IMR-90 (cell line): Measurements from ENCODE around the gene ADD2. TPM values are rescaled to one million over a fixed set of nuclear protein-coding genes. Genes with fewer than 3 reads are reported as not detected.

Experiments
- ATAC-seq: fragments of 200-7000 bp; cut with Tn5 transposase; 2 replicates; pipeline ENCODE4 v1.9.1; 2020; ENCODE audit warnings: low read depth, mild to moderate bottlenecking, moderate library complexity
- BruUV-seq: library from RNA; stranded (reverse); fragments of 400-500 nt; replicated peaks from 2 replicates; lab custom pipeline; 2021; lab: Mats Ljungman, UMichigan
- CTCF ChIA-PET: fragments of 300-600 bp; formaldehyde crosslinking; extraction: SDS; loops from one replicate; lab custom pipeline; 2021; ENCODE audit warnings: antibody characterized with exemption; lab: Yijun Ruan, JAX
- POLR2A ChIA-PET: fragments of 300-600 bp; sonication (Branson Sonifier 250); formaldehyde crosslinking; loops from one replicate; lab custom pipeline; 2022; ENCODE audit warnings: antibody characterized with exemption; ENCODE audit not compliant: unreplicated experiment; lab: Charles Lee
- DNase-seq: peaks from one replicate; pipeline ENCODE4 v3.0.0; 2013
- H2AFZ ChIP-seq: replicated peaks from 2 replicates; pipeline ENCODE3; 2013; ENCODE audit warnings: low read length, mild to moderate bottlenecking; ENCODE audit not compliant: poor library complexity
- H2AK5ac ChIP-seq: 2 replicates; pipeline ENCODE4 v1.6.1; 2013; ENCODE audit warnings: low read depth, low read length, inconsistent platforms
- H2AK9ac ChIP-seq: replicated peaks from 2 replicates; pipeline ENCODE3; 2013; ENCODE audit warnings: mild to moderate bottlenecking, low read depth, low read length, moderate library complexity; ENCODE audit not compliant: poor library complexity
- H2BK120ac ChIP-seq: 2 replicates; pipeline ENCODE4 v1.6.1; 2013; ENCODE audit warnings: low read depth, low read length, inconsistent platforms
- H2BK15ac ChIP-seq: 3 replicates; pipeline ENCODE4 v1.6.1; 2013; ENCODE audit warnings: low read depth, low read length, inconsistent platforms
- H2BK20ac ChIP-seq: 2 replicates; pipeline ENCODE4 v1.6.1; 2013; ENCODE audit warnings: low read depth, mild to moderate bottlenecking, inconsistent platforms, low read length, moderate library complexity
- H2BK5ac ChIP-seq: 2 replicates; pipeline ENCODE4 v1.6.1; 2013; ENCODE audit warnings: mild to moderate bottlenecking, low read depth, low read length, inconsistent platforms; ENCODE audit not compliant: poor library complexity, severe bottlenecking
- H3K14ac ChIP-seq: replicated peaks from 2 replicates; pipeline ENCODE4 v1.6.1; 2013; ENCODE audit warnings: low read depth, low read length, inconsistent platforms
- H3K18ac ChIP-seq: 2 replicates; pipeline ENCODE4 v1.6.1; 2013; ENCODE audit warnings: low read depth, low read length, control low read depth
- H3K23ac ChIP-seq: 2 replicates; pipeline ENCODE4 v1.6.1; 2013; ENCODE audit warnings: low read depth, low read length, inconsistent platforms
- H3K27ac ChIP-seq: 2 replicates; pipeline ENCODE4 v1.5.1; 2013; ENCODE audit warnings: mild to moderate bottlenecking, control low read depth, low read length; ENCODE audit not compliant: insufficient read depth
- H3K27me3 ChIP-seq: 2 replicates; pipeline ENCODE4 v1.6.1; 2013; ENCODE audit warnings: low read length; ENCODE audit not compliant: control insufficient read depth, insufficient read depth
- H3K36me3 ChIP-seq: 2 replicates; pipeline ENCODE4 v1.6.1; 2013; ENCODE audit warnings: low read length, mixed read lengths; ENCODE audit not compliant: control insufficient read depth, insufficient read depth
- H3K4ac ChIP-seq: 2 replicates; pipeline ENCODE4 v1.6.1; 2013; ENCODE audit warnings: low read depth, low read length, inconsistent platforms
- H3K4me1 ChIP-seq: 2 replicates; pipeline ENCODE4 v1.6.1; 2013; ENCODE audit warnings: low read length, mixed read lengths; ENCODE audit not compliant: control insufficient read depth, insufficient read depth
- H3K4me2 ChIP-seq: 2 replicates; pipeline ENCODE4 v1.6.1; 2013; ENCODE audit warnings: low read depth, mild to moderate bottlenecking, control low read depth, low read length, moderate library complexity
- H3K4me3 ChIP-seq: 2 replicates; pipeline ENCODE4 v1.5.1; 2013; ENCODE audit warnings: low read depth, mild to moderate bottlenecking, control low read depth, low read length, moderate library complexity; ENCODE audit not compliant: insufficient read depth
- H3K56ac ChIP-seq: 2 replicates; pipeline ENCODE4 v1.6.1; 2013; ENCODE audit warnings: low read length, inconsistent platforms; ENCODE audit not compliant: insufficient read depth; ENCODE audit errors: extremely low read depth
- H3K79me1 ChIP-seq, 2 experiments: 2 replicates each; pipeline ENCODE4 v1.6.1; 2013; ENCODE audit warnings: low read length in 2 of 2, inconsistent platforms in 1 of 2, low read depth in 1 of 2
- H3K9ac ChIP-seq: 2 replicates; pipeline ENCODE4 v1.6.1; 2013; ENCODE audit warnings: low read depth, low read length, control low read depth
- H3K9me1 ChIP-seq: 2 replicates; pipeline ENCODE4 v1.6.1; 2013; ENCODE audit warnings: low read length, inconsistent platforms; ENCODE audit not compliant: insufficient read depth
- H3K9me3 ChIP-seq: 2 replicates; pipeline ENCODE4 v1.6.1; 2013; ENCODE audit warnings: low read length; ENCODE audit not compliant: control insufficient read depth, insufficient read depth
- H4K20me1 ChIP-seq: 2 replicates; pipeline ENCODE4 v1.6.1; 2013; ENCODE audit warnings: low read length, inconsistent platforms; ENCODE audit not compliant: insufficient read depth
- H4K5ac ChIP-seq: 2 replicates; pipeline ENCODE4 v1.6.1; 2013; ENCODE audit warnings: mild to moderate bottlenecking, low read depth, low read length, control low read depth
- H4K8ac ChIP-seq, 2 experiments: 2 replicates each; pipeline ENCODE4 v1.6.1; 2013; ENCODE audit warnings: low read depth in 2 of 2, low read length in 2 of 2, control low read depth in 1 of 2, inconsistent platforms in 1 of 2
- H4K91ac ChIP-seq: 2 replicates; pipeline ENCODE4 v1.6.1; 2013; ENCODE audit warnings: low read depth, low read length, inconsistent platforms; ENCODE audit not compliant: insufficient read depth
- ELK1 ChIP-seq: fragments of 150-350 bp; IDR thresholded peaks from 2 replicates; pipeline ENCODE4 v1.6.1; 2016; ENCODE audit warnings: low read depth, mild to moderate bottlenecking, low read length, moderate library complexity, borderline replicate concordance
- MAFK ChIP-seq: IDR thresholded peaks from 2 replicates; pipeline ENCODE4 v1.6.1; 2012; ENCODE audit warnings: low read depth, low read length, improper control_type of control experiment
- MXI1 ChIP-seq: IDR thresholded peaks from 2 replicates; pipeline ENCODE4 v1.6.1; 2012; ENCODE audit warnings: low read depth, mild to moderate bottlenecking, low read length, moderate library complexity, borderline replicate concordance
- NFE2L2 ChIP-seq: fragments of 150-350 bp; IDR thresholded peaks from 2 replicates; pipeline ENCODE4 v1.6.1; 2016; ENCODE audit warnings: low read depth, mild to moderate bottlenecking, low read length
- RAD21 ChIP-seq: IDR thresholded peaks from 2 replicates; pipeline ENCODE4 v1.6.1; 2012; ENCODE audit warnings: low read length, improper control_type of control experiment
- RFX5 ChIP-seq: IDR thresholded peaks from 2 replicates; pipeline ENCODE4 v1.8.0; 2012; ENCODE audit warnings: low read depth, mild to moderate bottlenecking, low read length, moderate library complexity
- WGBS, 2 experiments: methylation state at CpG; one replicate each; pipeline versions ENCODE4 v1.1.5 to v1.1.7; 2013; ENCODE audit warnings: missing lambda C conversion rate in 2 of 2; ENCODE audit not compliant: insufficient read length in 1 of 2; ENCODE audit errors: extremely low coverage in 2 of 2; 5-methylcytosine and 5-hydroxymethylcytosine counted together
- dilution Hi-C: fragments of 300-500 bp; cut with HindIII; formaldehyde crosslinking; loops from one replicate; pipeline ENCODE4 v1.14.3; 2018; ENCODE audit warnings: low sequenced_read_pairs; ENCODE audit not compliant: unreplicated experiment
- in situ Hi-C: fragments of 300-500 bp; cut with MboI; formaldehyde crosslinking; loops from 3 replicates; pipeline ENCODE4 v1.14.3; 2019; ENCODE audit warnings: low sequenced_read_pairs, inconsistent platforms, mixed read lengths
- intact Hi-C: fragments of 100-400 bp; cut with micrococcal nuclease; formaldehyde crosslinking; loops from 2 replicates; pipeline ENCODE4 v1.10.0; 2022
- polyA plus RNA-seq, 3 experiments: library from polyadenylated mRNA; depleted of rRNA; stranded (reverse); fragments of >200 nt; gene quantifications; 2 replicates each; pipeline ENCODE4 v1.2.3, GENCODE V29; 2012; ENCODE audit warnings: low replicate concordance in 1 of 3
- total RNA-seq: library from RNA; depleted of rRNA; stranded (reverse); fragments of >200 nt; gene quantifications from 2 replicates; pipeline ENCODE4 v1.2.3, GENCODE V29; 2012

ADD2 gene
- total and polyA plus RNA-seq, 2 of the 4 experiments (the other 2 are of a cell fraction) = not detected

DNA sequence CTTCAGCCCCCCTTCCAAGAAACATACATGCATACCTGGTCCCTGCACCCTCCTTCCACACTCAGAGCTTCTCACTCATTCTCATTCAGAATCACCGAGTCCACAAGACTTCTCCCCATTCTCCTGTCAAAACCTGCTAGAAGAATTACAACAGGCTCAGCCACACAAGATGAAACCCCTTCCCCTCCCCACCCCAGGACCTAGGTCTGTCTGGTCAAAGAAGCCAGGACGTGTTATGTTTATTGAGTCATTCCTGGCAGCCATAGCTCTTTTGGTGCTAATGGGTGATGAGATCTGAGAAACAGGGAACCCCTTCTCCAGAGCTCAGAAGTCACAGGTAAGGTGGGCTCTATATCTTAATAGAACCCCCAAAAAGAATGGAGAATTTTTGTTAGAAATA is 1.4 kb upstream of the ADD2 start:
- no peak overlapping the region for H3K56ac ChIP-seq
- no peaks in the 10 kb centered on the region for H4K20me1 ChIP-seq
- no peak overlapping the region for H2AK9ac ChIP-seq
- in situ Hi-C loops = no loop called here
- no peaks in the 10 kb centered on the region for H3K4me1 ChIP-seq
- no peak overlapping the region for H3K14ac ChIP-seq
- no peak overlapping the region for H3K4me2 ChIP-seq
- no peak overlapping the region for H2BK5ac ChIP-seq
- no peak for TF ChIP-seq MAFK
- no peak for TF ChIP-seq NFE2L2
- no peak for TF ChIP-seq ELK1
- TF ChIP-seq RAD21 = no peak
- TF ChIP-seq MXI1 = no peak
- no peak for TF ChIP-seq RFX5
- H3K9me1 ChIP-seq = peaks cover 2% of the 10 kb centered on the region; the same call in 1 of the 2 replicates
- H2BK120ac ChIP-seq = no peak overlapping the region
- H4K5ac ChIP-seq = no peak overlapping the region
- no peak overlapping the region for H3K27ac ChIP-seq
- H3K4me3 ChIP-seq = no peak overlapping the region
- intact Hi-C loops = no loop called here
- H2AFZ ChIP-seq = no peak overlapping the region
- H3K79me1 ChIP-seq = no peaks in the 10 kb centered on the region
- no peak overlapping the region for H3K23ac ChIP-seq
- H2AK5ac ChIP-seq = no peak overlapping the region
- H4K91ac ChIP-seq = no peak overlapping the region
- H2BK20ac ChIP-seq = no peak overlapping the region
- no peaks in the 10 kb centered on the region for H3K9me3 ChIP-seq
- no peak overlapping the region for H3K9ac ChIP-seq
- DNase-seq = no peak
- ChIA-PET CTCF (interaction anchor here (0.6 kb wide), 1 partner anchor 1208 kb away, joined by 4 read pairs; no protein-coding TSS in a partner anchor), POLR2A (no interaction called here)
- H3K4ac ChIP-seq = no peak overlapping the region
- peaks cover 46% of the 10 kb centered on the region for H3K27me3 ChIP-seq
- no peak overlapping the region for H3K18ac ChIP-seq
- no peaks in the 10 kb centered on the region for H3K36me3 ChIP-seq
- BruUV-seq = no TSS peak
- WGBS, 2 experiments = no CpG with 5 or more reads among the region's 2 CpGs
- dilution Hi-C loops = no loop called here
- no peak overlapping the region for H2BK15ac ChIP-seq
- ATAC-seq = no peak
- H4K8ac ChIP-seq = no peak overlapping the region
